Left ventricle myocardium inferior (tissue), 1 donor: Measurements from ENCODE around the gene COX4I1. TPM values are rescaled to one million over a fixed set of nuclear protein-coding genes. Genes with fewer than 3 reads are reported as not detected.

Experiments used
- DNase-seq: peaks from one replicate; pipeline ENCODE4 v3.0.0-alpha.2; 2020
- H3K27ac ChIP-seq: fragments of 200-600 bp; replicated peaks from 2 replicates; pipeline ENCODE4 v1.8.0; 2021
- H3K27me3 ChIP-seq: fragments of 200-600 bp; 2 replicates; pipeline ENCODE4 v1.8.0; 2021; ENCODE audit warnings: low read depth
- H3K36me3 ChIP-seq: fragments of 200-600 bp; 2 replicates; pipeline ENCODE4 v1.8.0; 2021
- H3K4me1 ChIP-seq: fragments of 200-600 bp; 2 replicates; pipeline ENCODE4 v1.8.0; 2021
- H3K4me3 ChIP-seq: fragments of 200-600 bp; 2 replicates; pipeline ENCODE4 v1.8.0; 2021; ENCODE audit warnings: mild to moderate bottlenecking, moderate library complexity
- H3K9me3 ChIP-seq: fragments of 200-600 bp; replicated peaks from 2 replicates; pipeline ENCODE4 v1.8.0; 2021
- CTCF ChIP-seq: fragments of 200-600 bp; IDR thresholded peaks from 2 replicates; pipeline ENCODE4 v1.8.0; 2021; ENCODE audit warnings: antibody characterized with exemption, mild to moderate bottlenecking, borderline replicate concordance
- intact Hi-C: fragments of 100-400 bp; cut with micrococcal nuclease; formaldehyde crosslinking; loops from one replicate; pipeline ENCODE4 v1.11.0; 2022
- total RNA-seq: library from RNA; stranded (reverse); fragmentation: NEBNext Ultra II Directional; extraction: Animal tissue kit (Norgen Biotek cat#: 25700); gene quantifications from one replicate; pipeline ENCODE4 v1.2.1, GENCODE V29; 2021
- donor health status: DM: no; HTN: yes; CAD: no; lungs with severe emphysema.

COX4I1 gene
- total RNA-seq, 1 donor from 2014 or later: 1,881 TPM

GRCh38 chr16:85829751-85830445 lies 30.4 kb downstream of the COX4I1 start:
- no peak for TF ChIP-seq CTCF
- H3K27ac ChIP-seq: no peak overlapping the region
- H3K4me3 ChIP-seq: no peak overlapping the region
- DNase-seq: peak; percentile 46
- intact Hi-C loops: no loop called here
- peaks cover 77% of the 10 kb centered on the region for H3K27me3 ChIP-seq
- H3K9me3 ChIP-seq: no peaks in the 10 kb centered on the region
- H3K4me1 ChIP-seq: no peaks in the 10 kb centered on the region
- H3K36me3 ChIP-seq: no peaks in the 10 kb centered on the region

GRCh38 chr16:85830821-85831220 lies 31.3 kb downstream of the COX4I1 start:
- H3K27me3 ChIP-seq: peaks cover 80% of the 10 kb centered on the region
- H3K36me3 ChIP-seq: no peaks in the 10 kb centered on the region
- H3K9me3 ChIP-seq: no peaks in the 10 kb centered on the region
- no peaks in the 10 kb centered on the region for H3K4me1 ChIP-seq
- no peak overlapping the region for H3K4me3 ChIP-seq
- TF ChIP-seq CTCF: no peak
- no peak for DNase-seq
- no peak overlapping the region for H3K27ac ChIP-seq
- intact Hi-C loops: no loop called here

GRCh38 chr16:85832570-85833218 lies 33.2 kb downstream of the COX4I1 start:
- Histone ChIP-seq H3K27ac (no peak overlapping the region), H3K27me3 (peaks cover 90% of the 10 kb centered on the region), H3K4me3 (no peak overlapping the region), H3K9me3 (no peaks in the 10 kb centered on the region), H3K36me3 (no peaks in the 10 kb centered on the region), H3K4me1 (no peaks in the 10 kb centered on the region)
- intact Hi-C loops: no loop called here
- no peak for DNase-seq
- no peak for TF ChIP-seq CTCF

GRCh38 chr16:85833219-85833920 lies 33.9 kb downstream of the COX4I1 start:
- Histone ChIP-seq H3K36me3 (no peaks in the 10 kb centered on the region), H3K27me3 (peaks cover 90% of the 10 kb centered on the region), H3K4me3 (no peak overlapping the region), H3K27ac (no peak overlapping the region), H3K9me3 (no peaks in the 10 kb centered on the region), H3K4me1 (no peaks in the 10 kb centered on the region)
- intact Hi-C loops: no loop called here
- TF ChIP-seq CTCF: no peak
- DNase-seq: no peak

- Histone ChIP-seq H3K27ac (no peak overlapping the region), H3K4me3 (no peak overlapping the region), H3K4me1 (no peaks in the 10 kb centered on the region), H3K36me3 (no peaks in the 10 kb centered on the region), H3K9me3 (no peaks in the 10 kb centered on the region), H3K27me3 (peaks cover 93% of the 10 kb centered on the region)
- no peak for TF ChIP-seq CTCF
- no peak for DNase-seq
- intact Hi-C loops: no loop called here
These were observed 35.2 kb downstream of the COX4I1 start for GRCh38 chr16:85834741-85835140.
